ENCODE data around the gene FMC1.

The FMC1 gene

DNA sequence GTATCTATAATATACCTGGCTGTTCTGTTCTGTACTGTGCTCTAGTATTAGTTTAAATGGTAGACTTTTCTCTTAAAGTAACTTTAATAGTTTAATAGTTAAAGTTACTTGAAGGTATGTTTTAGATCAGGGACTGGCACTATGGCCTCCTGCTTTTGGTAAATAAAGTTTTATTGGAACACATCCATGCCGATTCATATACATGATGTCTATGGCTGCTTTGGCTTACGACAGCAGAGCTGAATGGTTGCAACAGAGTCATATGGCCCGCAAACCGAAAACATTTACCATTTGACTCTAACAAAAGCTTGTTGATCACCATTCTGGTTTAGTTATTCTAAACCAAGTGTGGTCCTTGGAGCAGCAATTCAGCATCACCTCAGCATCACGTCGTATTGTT lies 25.3 kb downstream of the FMC1 start:
- no peak overlapping the region for H3K27ac ChIP-seq
- no peak for TF ChIP-seq ZFX (IDR thresholded peaks at IDR 0.05; ENCODE audit: borderline replicate concordance)
- TF ChIP-seq, protein P1, sequence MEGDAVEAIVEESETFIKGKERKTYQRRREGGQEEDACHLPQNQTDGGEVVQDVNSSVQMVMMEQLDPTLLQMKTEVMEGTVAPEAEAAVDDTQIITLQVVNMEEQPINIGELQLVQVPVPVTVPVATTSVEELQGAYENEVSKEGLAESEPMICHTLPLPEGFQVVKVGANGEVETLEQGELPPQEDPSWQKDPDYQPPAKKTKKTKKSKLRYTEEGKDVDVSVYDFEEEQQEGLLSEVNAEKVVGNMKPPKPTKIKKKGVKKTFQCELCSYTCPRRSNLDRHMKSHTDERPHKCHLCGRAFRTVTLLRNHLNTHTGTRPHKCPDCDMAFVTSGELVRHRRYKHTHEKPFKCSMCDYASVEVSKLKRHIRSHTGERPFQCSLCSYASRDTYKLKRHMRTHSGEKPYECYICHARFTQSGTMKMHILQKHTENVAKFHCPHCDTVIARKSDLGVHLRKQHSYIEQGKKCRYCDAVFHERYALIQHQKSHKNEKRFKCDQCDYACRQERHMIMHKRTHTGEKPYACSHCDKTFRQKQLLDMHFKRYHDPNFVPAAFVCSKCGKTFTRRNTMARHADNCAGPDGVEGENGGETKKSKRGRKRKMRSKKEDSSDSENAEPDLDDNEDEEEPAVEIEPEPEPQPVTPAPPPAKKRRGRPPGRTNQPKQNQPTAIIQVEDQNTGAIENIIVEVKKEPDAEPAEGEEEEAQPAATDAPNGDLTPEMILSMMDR (IDR thresholded peaks at IDR 0.05), result no peak

DNA sequence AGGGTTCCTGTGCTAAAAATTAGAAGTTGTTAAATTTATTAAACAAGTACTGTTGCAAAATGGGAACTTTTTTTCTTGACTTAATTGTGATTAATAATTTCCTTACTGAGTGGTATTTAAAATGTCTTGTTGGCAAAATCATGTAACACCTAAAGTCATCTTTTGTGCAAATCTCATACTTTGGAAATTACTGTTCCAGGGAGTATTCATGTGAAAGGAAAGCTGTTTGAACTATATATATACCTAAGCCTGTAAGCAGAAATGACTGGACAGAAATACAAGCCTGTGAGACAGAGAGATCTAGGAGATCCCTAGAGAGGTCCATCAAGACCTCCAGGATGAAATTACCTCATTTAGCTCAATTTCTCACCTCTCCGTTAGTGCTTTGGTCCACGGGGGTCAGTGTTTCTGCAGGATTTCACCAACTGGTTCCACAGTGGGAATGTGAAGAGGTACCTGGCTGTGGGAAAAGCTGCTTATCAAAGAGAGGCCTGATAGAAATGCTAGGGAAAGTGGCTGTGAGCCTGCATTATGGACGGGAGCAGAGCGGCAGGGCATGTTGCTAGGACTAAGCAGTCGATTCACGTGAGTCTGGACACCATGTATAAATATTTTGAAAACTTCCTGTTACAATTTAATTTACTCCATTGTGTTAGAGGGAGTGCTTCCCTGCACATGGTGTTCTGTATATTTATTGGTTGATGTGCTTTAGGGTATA lies 26.5 kb downstream of the FMC1 start:
- no peak overlapping the region for H3K27ac ChIP-seq
- TF ChIP-seq, protein P1 (IDR thresholded peaks at IDR 0.05), result no peak
- no peak for TF ChIP-seq ZFX (IDR thresholded peaks at IDR 0.05; ENCODE audit: borderline replicate concordance)

DNA sequence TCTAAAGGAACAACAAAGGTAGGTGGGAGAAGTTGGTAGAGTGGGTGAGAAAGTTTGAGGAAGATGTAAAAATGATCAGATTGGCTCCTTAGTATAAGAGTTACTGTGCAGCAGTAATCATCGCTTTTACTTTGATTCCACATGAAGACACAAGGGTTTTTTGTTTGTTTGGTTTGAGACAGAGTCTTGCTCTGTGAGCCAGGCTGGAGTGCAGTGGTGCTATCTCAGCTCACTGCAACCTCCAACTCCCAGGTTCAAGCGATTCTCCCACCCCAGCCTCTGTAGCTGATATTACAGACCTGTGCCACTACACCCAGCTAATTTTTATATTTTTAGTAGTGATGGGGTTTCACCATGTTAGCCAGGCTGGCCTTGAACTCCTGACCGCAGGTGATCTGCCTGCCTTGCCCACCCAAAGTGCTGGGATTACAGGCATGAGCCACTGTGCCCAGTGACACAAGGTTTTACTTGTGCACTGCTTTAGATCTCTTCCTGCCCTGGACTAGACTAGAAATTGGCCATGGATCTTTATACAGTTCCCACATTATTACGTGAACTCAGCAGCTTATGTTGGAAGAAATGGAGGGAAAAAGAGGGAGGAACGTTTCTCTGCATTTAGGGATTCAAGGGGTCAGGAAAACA lies 29.3 kb downstream of the FMC1 start:
- TF ChIP-seq ZFX (IDR thresholded peaks at IDR 0.05; ENCODE audit: borderline replicate concordance), result no peak
- TF ChIP-seq, protein P1 (IDR thresholded peaks at IDR 0.05), result no peak

DNA sequence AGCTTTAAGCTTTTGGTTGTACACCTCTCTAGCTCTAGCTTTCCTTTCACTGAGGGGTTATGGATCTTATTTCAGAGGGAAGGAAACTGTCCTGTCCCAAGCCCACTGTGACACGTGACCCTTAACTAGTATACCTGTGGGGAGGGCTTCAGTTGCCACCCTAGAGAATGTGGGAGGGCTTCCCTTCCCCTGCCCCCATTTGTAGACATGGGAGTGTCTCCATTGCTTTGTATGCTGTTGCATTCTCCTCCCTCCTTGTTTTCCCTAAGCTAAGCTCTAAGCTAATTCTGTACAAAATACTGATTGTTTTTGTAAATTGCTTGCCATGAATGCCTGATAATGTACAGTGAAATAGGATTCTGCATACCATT lies 29.8 kb downstream of the FMC1 start:
- TF ChIP-seq ZFX (IDR thresholded peaks at IDR 0.05; ENCODE audit: borderline replicate concordance), result no peak
- TF ChIP-seq, protein P1 (IDR thresholded peaks at IDR 0.05), result no peak
- no peak overlapping the region for H3K27ac ChIP-seq

More for the DNA sequence above, 29.3 kb downstream of the FMC1 start:
- no peak overlapping the region for H3K27ac ChIP-seq

DNA sequence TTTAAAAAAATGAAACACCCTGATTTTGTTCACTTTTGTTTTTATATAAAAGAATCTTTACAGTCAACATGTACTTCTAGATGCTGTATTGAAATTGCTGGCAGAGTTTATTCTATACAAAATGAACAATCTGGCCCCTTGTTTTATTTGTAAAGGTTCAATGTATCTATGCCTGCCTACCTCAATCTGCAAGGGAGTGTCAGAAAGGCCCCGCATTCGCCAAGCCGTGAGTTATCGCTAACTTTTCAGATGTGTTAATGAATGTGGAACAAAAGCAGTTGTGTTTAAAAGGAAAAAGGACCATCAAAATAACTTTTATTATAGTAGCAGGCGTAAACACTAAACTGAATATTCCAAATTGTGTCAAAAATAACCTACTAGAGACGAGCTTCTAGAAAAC lies 33.1 kb downstream of the FMC1 start:
- H3K27ac ChIP-seq, result no peak overlapping the region

DNA sequence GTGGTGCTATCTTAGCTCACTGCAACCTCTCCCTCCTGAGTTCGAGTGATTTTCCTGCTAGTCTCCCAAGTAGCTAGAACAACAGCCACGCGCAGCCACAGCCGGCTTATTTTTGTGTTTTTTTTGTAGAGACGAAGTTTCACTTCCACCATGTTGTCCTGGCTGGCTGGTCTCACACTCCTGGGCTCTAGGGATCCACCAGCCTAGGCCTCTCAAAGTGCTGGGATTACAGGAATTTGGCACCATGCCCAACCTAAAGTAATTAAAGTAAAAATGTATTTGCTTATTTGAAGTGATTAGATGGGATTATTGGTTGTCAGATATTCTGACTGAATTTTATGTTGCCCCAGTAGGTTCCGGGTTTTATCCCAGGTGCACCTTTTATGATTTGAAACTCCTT lies 41.3 kb downstream of the FMC1 start:
- no peak overlapping the region for H3K27ac ChIP-seq

More for the DNA sequence above, 33.1 kb downstream of the FMC1 start:
- TF ChIP-seq ZFX (IDR thresholded peaks at IDR 0.05; ENCODE audit: borderline replicate concordance), result no peak
- TF ChIP-seq, protein P1 (IDR thresholded peaks at IDR 0.05), result no peak

More for the DNA sequence above, 41.3 kb downstream of the FMC1 start:
- TF ChIP-seq ZFX (IDR thresholded peaks at IDR 0.05; ENCODE audit: borderline replicate concordance), result no peak
- TF ChIP-seq, protein P1 (IDR thresholded peaks at IDR 0.05), result no peak
